ENCODE measurements around the gene CTLA4.

- TF ChIP-seq, protein P1, sequence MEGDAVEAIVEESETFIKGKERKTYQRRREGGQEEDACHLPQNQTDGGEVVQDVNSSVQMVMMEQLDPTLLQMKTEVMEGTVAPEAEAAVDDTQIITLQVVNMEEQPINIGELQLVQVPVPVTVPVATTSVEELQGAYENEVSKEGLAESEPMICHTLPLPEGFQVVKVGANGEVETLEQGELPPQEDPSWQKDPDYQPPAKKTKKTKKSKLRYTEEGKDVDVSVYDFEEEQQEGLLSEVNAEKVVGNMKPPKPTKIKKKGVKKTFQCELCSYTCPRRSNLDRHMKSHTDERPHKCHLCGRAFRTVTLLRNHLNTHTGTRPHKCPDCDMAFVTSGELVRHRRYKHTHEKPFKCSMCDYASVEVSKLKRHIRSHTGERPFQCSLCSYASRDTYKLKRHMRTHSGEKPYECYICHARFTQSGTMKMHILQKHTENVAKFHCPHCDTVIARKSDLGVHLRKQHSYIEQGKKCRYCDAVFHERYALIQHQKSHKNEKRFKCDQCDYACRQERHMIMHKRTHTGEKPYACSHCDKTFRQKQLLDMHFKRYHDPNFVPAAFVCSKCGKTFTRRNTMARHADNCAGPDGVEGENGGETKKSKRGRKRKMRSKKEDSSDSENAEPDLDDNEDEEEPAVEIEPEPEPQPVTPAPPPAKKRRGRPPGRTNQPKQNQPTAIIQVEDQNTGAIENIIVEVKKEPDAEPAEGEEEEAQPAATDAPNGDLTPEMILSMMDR (IDR thresholded peaks at IDR 0.05 in 4 of 5, conservative IDR thresholded peaks at IDR 0.05 in 1 of 5): no peak
- TF ChIP-seq POLR2A (IDR thresholded peaks at IDR 0.05): no peak
Measured at GRCh38 chr2:203819434-203820133, 48.0 kb upstream of the CTLA4 start.

Data from gastrocnemius medialis (tissue), 4 donors.